HG03558 (cell line): ENCODE measurements around the gene MICAL2.

Experiments
- ATAC-seq: cut with Tn5 transposase; IDR thresholded peaks from one replicate; pipeline ENCODE4 v1.9.1; 2021; ENCODE audit warnings: moderate number of reproducible peaks; ENCODE audit not compliant: unreplicated experiment; ENCODE audit errors: extremely low read depth

Gene MICAL2, protein sequence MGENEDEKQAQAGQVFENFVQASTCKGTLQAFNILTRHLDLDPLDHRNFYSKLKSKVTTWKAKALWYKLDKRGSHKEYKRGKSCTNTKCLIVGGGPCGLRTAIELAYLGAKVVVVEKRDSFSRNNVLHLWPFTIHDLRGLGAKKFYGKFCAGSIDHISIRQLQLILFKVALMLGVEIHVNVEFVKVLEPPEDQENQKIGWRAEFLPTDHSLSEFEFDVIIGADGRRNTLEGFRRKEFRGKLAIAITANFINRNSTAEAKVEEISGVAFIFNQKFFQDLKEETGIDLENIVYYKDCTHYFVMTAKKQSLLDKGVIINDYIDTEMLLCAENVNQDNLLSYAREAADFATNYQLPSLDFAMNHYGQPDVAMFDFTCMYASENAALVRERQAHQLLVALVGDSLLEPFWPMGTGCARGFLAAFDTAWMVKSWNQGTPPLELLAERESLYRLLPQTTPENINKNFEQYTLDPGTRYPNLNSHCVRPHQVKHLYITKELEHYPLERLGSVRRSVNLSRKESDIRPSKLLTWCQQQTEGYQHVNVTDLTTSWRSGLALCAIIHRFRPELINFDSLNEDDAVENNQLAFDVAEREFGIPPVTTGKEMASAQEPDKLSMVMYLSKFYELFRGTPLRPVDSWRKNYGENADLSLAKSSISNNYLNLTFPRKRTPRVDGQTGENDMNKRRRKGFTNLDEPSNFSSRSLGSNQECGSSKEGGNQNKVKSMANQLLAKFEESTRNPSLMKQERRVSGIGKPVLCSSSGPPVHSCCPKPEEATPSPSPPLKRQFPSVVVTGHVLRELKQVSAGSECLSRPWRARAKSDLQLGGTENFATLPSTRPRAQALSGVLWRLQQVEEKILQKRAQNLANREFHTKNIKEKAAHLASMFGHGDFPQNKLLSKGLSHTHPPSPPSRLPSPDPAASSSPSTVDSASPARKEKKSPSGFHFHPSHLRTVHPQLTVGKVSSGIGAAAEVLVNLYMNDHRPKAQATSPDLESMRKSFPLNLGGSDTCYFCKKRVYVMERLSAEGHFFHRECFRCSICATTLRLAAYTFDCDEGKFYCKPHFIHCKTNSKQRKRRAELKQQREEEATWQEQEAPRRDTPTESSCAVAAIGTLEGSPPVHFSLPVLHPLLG

DNA sequence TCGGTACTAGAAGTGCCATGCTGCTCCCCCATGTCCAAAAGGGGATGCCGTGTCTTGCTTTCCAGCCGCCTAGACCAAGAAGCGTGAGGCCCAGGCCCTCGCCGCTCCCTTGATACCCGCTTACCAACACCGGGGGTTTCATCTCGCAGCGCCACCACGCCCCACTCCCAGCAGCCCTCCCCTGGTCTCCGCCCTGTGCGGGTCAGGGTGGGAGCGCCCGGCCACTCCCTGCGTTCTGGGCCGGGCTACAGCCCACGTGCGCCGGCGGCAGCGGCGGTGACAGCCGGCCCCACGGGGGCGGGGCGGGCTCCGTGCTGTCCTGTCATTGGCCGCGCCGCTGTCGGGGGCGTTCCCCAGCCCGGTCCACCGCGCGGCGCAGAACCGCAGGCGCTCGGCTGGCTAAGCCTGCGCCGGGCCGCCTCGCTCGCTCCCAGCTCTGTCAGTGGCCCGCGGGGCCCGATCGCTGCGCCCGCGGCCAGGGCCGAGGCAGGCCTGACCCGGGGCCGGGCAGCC, at the start of gene MICAL2:
MICAL2 (plus strand) TSS at position 390 of the 513 bp plus-strand sequence. CDS start 51,566 bp downstream, outside the sequence.
- peak; percentile 95 for ATAC-seq

DNA sequence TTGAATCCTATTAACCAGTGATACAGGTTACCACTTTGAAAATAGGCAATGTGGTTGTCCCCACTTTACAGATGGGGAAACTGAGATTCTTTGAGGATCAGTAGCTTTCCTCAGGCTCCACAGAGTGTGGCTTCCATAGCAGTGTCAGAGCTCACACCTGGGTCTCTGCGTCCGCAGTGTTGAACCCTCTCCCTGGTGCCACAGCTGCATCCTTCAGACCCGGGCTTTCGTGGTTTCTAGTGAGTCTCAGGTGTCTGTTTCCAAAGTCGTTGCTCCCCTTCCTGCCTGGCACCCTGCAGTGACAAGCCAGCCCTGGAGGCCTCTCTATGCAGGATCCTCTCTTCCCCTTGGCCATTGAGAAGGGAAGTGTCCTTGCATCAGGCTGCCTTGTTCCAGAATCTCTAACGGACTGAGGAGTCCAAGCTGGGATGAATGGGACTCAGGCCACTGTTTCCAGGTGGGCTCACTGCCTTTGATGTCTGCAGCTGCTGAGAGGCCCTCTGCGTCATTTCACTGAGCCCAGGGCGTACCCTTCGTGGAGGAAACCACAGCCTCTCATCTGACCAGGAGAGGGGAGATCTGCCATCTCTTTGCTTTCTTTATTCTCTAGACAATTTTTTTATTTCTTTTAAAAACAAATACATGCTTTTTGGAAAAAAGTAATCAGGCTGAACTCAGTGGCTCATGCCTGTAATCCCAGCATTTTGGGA, 48.4 kb upstream of the MICAL2 start:
- ATAC-seq: no peak

DNA sequence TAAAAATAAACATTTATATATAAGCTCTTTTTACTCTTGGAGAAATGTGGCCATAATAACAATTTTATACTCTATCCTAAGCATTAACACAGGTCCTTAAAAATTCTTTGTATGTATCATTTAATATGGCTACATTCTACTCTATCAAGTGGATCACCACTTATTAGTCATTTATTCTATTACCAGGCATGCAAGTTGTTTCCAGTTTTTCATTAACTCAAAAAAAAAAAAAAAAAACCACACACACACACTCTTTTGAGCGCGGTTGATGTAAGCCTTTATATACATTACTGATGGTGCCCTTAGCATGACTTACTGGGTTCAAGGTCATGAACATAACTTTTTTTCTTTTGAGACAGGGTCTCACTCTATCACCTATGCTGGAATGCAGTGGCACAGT, 47.1 kb upstream of the MICAL2 start:
- ATAC-seq: no peak

DNA sequence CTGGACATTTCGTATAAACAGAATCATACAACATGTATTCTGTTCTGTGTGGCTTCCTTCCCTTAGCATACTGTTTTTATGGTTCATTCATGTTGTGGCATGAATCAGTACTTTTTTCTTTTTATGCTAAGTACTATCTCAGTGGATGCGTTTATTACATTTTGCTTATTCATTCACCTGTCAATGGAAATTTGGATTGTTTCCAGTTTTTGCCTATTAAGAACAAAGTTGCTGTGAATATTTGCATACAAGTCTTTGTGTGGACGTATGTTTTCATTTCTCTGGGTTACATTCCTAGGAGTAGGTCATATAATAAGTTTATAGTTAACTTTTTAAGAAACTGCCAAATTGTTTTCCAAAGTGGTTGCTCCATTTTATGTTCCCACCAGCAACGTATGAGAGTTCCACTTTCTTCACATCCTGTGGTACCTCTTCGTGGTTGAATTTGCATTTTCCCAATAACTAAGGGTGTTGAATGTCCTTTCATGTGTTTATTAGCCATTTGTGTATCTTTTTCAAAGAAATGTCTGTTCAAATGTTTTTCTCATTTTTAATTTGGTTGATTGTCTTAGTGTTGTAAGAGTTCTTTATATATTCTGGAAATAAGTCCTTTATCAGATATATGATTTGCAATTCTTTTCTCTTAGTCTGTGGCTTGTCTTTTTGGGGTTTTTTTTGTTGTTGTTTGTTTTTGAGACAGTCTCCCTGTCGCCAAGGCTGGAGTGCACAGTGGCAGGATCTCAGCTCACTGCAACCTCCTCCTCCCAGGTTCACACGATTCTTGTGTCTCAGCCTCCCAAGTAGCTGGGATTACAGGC, 46.0 kb upstream of the MICAL2 start:
- ATAC-seq: no peak

DNA sequence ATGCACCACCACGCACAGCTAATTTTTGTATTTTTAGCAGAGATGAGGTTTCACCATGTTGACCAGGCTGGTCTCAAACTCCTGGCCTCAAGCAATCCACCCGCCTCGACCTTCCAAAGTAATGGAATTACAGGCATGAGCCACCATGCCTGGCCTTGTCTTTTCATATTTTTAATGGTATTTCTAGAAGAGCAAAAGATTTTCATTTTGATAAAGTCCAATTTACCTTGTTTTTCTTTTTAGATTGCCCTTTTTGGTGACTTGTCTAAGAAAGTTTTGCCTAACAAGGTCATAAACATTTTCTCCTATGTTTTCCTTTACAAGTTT, 45.5 kb upstream of the MICAL2 start:
- ATAC-seq: no peak

DNA sequence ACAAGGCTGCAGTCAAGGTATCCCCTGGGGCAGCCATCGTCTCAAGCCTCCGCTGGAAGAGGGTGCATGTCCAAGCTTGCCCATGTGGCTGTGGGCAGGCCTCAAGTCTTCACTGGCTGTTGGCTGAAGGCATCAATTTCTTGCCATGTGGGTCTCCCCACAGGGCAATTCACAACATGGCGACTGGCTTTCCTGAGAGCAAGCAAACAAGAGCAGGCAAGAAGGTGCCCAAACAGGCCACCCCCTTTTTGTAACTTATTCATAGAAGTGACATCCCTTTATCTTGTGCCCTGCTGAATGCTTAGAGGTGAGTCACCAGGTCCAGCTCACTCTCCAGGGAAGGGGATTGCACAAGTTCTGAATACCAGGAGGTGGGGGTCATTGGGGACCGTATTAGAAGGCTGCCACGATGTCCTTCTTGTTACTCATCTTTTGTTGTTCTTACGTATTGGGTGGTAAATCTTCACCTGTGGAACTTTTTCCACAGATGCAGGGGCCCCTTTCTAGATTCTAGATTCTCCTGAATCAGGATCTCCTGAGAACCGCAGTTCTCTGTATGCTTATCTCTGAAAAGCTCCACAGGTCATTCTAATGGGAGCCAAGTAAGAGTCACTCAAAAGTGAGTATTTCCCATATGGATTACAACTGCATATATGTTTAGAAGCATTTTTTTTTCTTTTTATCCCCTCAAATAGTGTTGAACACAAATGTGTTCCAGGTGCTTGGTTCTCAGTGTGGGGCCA, 44.2 kb upstream of the MICAL2 start:
- no peak for ATAC-seq

DNA sequence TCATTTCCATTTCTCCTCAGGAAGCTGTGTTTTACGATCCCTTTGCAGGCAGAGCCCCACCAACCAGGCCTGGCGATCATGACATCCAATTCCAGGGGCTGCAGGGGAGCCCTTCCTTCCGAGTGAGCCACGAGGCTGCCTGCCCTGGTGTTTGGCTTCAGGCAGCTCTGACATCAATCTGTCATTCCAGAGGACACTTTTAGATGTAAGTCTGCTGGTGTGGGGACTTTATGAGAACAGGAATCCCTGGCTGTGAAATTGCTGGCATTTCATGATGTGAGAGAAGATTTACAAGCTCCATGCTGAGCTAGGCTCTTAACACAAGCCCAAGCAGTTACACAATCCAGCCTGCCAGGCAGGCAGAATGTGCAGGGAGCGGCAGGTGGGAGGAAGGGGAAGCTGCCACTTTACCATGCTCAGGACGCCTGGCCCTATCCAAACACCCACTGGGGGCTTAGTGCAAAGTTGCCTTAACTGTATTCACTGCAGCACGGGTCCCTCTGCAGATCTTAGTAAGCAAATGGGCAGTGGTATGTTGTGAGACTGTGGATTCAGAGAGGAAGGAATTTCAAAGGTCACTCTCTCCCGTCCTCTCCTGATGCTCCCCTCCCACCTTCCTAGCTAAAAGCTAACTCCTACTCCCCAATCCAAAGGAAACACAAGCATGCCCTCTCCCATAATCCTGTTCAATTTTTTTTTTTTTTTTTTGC, 43.4 kb upstream of the MICAL2 start:
- ATAC-seq: no peak

DNA sequence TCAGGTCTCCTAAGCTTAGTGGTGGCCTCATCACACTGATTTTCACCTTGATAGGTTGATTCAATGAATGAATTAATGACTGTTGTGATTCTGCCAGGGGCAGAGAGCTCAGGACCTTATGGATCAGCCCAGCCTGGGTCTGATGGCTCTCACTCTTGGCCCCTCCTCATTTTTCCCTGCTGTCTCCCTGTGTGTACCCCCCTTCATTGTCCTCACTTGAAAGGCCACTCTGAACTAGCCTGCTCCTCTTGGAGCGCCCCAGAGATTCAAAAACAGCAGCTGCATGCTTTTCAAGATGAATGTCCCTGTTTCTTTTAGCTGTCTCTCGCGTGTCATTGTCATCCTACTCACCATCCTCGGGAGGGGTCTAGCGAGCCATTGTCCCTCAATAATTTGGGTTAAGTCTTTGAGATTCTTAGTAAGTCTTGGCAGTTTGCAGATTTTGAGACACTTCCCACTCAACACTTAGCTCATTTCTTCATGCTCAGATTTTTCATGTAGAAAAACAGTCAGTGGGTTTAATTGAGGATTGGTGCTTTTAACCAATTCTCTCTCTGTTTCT, 42.5 kb upstream of the MICAL2 start:
- no peak for ATAC-seq

DNA sequence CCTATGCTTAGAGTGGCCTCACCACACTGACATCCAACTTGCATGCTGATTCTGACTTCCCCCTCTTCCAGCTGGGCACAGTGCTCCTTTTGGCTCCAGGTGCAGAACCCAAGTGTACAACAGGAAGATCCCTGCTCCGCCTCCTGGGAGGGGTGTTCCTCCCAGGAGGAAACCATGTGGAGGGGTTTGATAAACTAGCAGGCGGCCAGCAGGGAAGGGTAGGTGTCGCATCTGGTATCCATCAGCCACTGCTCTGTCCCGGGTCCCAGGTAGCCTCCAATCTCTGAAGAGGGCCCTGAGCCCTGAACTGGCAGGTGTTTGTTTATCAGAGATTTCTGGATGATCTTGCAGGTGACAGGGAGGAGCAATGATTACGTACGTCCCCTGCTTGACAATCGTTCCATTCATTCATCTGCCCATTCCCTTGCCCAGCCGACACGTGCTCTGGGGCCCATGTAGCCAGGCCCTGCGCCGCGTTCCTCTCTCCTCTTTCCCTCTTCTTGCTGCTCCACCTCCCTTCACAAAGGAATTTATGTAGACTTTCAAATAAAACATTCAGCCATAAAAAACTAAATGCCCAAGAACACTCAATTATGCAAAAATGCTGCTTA, 41.2 kb upstream of the MICAL2 start:
- ATAC-seq: no peak

DNA sequence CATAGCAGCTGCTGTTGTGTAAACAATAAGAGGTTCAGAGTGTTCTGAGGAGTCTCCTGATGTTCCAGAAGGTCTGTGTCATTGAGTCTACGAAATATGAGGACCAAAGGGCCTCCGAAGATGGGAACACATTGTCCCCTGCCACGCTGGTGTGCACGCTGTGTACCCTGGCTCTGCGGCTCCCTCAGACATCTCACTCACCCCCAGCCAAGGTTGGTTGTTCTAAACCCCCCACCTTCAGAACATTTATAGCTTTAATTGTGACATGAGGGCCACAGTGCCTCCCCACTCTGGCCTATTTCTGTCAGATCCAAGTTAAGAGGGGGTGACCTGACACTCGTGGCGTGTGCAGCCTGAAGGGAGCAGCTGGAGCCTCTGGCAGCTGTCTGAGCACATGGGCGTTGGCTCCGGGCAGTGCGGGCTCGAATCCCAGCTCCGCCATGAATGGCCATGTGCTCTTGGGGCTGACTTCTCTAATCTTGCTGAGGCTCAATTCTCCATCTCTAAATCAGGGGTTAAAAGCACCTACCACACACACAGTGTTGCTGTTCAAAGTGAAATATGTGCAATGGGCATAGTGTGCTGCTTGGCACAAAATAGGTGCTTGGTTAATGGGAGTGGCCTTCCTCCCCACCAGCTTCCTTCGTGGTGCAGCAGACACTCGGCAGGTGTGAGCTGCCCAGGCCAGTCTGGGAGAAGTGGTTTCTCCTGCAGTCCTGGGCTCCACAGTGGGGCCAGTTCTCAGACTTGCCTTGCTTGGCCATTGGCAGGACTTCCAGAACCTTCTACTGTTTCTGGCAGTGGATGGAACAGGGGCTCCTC, 39.7 kb upstream of the MICAL2 start:
- no peak for ATAC-seq

DNA sequence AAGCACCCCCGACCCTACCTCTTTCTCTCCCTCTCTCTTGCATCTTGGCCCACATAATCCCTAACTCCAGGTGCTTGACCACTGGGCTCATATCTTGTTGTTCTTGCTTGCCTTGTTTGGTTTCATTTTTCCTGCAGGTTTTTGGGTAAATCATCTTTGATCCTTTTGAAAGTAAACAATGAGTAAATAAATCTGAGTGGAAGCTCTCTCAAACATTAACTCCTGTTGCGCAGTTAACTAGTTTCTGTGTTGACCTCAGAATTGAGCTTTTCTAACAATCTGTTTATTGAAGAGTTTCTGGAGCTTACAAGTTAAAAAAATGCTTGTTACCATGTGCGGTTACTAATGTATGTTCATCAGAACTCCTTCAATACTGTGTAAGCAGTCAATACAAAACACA, 38.8 kb upstream of the MICAL2 start:
- no peak for ATAC-seq

DNA sequence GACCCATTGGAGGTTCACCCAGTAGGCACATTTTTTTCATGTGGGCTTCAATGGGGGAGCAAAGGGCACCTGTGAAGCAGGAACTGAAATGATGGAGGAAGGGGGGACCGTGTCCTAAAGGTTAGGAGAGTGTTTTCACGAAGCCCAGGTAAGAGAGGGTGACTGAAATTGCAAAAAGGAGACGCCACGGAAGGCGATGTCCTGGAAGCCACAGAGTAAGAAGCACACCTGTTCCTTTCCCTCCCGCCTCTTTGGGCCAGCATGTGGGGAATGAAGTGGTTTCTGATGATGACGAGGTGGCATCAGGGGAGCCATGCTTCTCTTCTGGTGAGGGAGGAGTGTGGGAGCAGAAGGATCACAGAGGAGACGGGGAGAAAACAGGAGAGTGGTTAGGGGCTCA, 37.0 kb upstream of the MICAL2 start:
- no peak for ATAC-seq

DNA sequence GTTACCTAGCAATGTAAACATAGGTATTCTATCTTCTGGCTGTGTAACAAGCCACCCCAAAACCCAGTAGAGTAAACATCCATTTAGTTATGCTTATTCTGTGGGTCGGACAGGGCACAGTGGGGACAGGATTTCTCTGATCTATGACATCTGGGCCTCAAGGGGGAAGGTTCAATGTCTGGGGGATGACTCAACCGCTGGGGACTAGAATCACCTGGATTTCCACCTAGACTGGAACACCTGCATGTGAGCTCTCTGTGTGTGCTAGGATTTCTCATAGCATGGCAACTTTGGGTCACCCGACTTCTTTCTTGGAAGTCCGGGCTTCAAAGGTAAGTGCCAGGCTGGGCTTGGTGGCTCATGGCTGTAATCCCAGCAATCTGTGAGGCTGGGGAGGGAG, 36.5 kb upstream of the MICAL2 start:
- no peak for ATAC-seq

DNA sequence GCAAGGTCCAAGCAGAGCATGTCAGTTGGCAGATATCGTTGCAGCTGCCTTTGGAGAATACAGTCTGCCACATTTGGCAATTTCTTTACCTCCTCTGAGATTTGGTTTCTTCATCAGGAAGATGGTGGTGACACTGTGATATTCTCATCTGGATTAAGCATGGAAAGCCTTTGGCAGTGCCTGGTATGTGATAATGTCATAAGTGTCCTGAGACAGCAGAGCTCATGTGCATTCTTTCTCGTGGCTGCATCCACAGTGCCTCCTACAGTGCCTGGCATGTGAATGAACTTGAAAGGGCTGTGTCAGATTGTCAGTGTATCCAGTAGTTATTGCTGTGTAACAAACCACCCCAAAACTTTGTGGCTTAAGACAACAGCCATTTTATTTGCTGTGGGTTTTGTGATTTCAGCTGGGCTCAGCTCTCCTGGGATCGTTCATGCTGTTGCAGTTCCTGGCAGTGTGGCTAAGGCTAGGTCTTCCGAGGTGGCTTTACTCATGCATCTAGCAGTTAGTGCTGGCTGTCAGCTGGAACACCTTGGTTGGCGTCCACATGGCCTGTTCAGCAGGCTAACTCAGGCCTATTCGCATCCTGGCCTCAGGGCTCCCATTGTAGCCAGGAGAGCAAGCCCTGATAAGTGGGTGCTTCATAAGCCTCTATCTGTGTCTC, 35.7 kb upstream of the MICAL2 start:
- ATAC-seq: no peak

DNA sequence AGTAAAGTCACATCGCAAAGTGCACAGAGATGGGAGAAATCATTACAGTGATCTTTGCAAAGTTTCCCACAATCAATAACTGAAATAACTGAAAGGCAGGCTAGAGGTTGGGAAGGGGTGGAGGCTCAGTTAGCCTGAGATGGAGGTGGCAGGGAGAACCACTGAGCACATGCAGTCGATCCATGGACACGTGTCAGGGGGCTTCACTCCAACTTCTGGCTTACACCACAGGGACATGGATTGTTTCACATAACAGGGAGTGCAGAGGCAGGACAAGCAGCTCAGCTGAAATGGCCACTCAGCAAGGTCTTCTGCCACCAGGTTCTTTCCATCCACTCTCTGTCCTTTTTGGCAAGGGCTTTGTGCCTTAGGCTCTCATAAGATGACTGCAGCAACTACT, 35.1 kb upstream of the MICAL2 start:
- ATAC-seq: no peak
